Measurements from ENCODE around the gene PDIK1L. TPM values are rescaled to one million over a fixed set of nuclear protein-coding genes. Genes with fewer than 3 reads are reported as not detected.
A peak's percentile ranks its signal among the peaks of the same experiment; 100 is the strongest.

PDIK1L gene
- total and polyA plus RNA-seq, 9 of the 15 experiments (the other 6 are each of a cell fraction or from before 2014, with no cell fraction given), result 12.8 to 30.2 (median 21.5) TPM

DNA sequence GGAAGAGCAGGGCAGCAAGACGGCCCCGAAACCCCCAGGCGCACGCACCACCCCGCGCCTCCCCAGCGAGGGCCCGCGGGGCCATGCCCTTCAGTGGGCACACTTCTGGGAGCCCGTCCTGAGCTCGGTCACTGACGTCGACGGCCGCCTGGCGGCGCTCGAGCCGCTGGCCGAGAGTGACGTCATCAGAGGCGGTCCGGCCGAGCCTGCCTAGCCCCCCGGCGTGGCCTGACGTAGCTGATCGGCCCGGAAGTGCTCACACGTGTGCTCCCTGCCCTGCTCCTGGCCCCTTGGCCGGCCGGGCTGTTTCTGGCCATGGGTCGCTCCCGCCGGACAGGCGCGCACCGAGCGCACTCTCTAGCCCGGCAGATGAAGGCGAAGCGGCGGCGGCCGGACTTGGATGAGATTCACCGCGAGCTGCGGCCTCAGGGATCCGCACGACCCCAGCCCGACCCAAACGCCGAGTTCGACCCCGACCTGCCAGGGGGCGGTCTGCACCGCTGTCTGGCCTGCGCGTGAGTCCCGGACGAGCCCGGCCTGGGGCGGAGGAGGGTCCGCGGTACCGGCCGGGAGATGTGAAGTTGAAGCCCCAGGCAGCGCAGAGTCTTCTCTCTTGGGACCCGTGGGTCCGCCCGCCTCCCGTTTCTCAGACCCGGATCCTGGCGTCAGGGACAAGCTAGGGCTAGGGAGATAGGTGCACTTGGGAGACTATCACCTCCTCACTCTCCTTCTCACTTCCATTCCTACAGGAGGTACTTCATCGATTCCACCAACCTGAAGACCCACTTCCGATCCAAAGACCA, 58.2 kb downstream of the PDIK1L start, which contains the start of gene ZNF593:
TSS of gene ZNF593 (plus strand) at position 240 of the 803 bp plus-strand sequence. CDS start at position 316, 76 bp downstream.
- intact Hi-C loops (cut with micrococcal nuclease), result loop anchor here (2.0 to 10.0 kb wide), 3 partner anchors 31 to 215 kb away; partner anchors contain the start of gene CEP85
- peak; percentile 99 for FAIRE-seq
- CTCF ChIA-PET (ENCODE audit: low intra/inter-chr PET ratio), result interaction anchor here (0.7 to 1.9 kb wide), 5 partner anchors 30 to 152 kb away, joined by 3 to 8 read pairs (median 3); no protein-coding TSS in a partner anchor
- TF ChIP-seq, protein P1, sequence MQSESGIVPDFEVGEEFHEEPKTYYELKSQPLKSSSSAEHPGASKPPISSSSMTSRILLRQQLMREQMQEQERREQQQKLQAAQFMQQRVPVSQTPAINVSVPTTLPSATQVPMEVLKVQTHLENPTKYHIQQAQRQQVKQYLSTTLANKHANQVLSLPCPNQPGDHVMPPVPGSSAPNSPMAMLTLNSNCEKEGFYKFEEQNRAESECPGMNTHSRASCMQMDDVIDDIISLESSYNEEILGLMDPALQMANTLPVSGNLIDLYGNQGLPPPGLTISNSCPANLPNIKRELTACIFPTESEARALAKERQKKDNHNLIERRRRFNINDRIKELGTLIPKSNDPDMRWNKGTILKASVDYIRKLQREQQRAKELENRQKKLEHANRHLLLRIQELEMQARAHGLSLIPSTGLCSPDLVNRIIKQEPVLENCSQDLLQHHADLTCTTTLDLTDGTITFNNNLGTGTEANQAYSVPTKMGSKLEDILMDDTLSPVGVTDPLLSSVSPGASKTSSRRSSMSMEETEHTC (IDR thresholded peaks at IDR 0.05), result no peak; the same call in 1 of the 2 replicates
- TF ChIP-seq, protein P2, sequence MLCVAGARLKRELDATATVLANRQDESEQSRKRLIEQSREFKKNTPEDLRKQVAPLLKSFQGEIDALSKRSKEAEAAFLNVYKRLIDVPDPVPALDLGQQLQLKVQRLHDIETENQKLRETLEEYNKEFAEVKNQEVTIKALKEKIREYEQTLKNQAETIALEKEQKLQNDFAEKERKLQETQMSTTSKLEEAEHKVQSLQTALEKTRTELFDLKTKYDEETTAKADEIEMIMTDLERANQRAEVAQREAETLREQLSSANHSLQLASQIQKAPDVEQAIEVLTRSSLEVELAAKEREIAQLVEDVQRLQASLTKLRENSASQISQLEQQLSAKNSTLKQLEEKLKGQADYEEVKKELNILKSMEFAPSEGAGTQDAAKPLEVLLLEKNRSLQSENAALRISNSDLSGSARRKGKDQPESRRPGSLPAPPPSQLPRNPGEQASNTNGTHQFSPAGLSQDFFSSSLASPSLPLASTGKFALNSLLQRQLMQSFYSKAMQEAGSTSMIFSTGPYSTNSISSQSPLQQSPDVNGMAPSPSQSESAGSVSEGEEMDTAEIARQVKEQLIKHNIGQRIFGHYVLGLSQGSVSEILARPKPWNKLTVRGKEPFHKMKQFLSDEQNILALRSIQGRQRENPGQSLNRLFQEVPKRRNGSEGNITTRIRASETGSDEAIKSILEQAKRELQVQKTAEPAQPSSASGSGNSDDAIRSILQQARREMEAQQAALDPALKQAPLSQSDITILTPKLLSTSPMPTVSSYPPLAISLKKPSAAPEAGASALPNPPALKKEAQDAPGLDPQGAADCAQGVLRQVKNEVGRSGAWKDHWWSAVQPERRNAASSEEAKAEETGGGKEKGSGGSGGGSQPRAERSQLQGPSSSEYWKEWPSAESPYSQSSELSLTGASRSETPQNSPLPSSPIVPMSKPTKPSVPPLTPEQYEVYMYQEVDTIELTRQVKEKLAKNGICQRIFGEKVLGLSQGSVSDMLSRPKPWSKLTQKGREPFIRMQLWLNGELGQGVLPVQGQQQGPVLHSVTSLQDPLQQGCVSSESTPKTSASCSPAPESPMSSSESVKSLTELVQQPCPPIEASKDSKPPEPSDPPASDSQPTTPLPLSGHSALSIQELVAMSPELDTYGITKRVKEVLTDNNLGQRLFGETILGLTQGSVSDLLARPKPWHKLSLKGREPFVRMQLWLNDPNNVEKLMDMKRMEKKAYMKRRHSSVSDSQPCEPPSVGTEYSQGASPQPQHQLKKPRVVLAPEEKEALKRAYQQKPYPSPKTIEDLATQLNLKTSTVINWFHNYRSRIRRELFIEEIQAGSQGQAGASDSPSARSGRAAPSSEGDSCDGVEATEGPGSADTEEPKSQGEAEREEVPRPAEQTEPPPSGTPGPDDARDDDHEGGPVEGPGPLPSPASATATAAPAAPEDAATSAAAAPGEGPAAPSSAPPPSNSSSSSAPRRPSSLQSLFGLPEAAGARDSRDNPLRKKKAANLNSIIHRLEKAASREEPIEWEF (CRISPR knock-in tag; IDR thresholded peaks at IDR 0.05), result 0 out of 2 replicates have a peak, but pooled peaks have one; percentile 37
- TF ChIP-seq CHD2 (IDR thresholded peaks at IDR 0.05; ENCODE audit: low read depth, low read length), result no peak
- TF ChIP-seq SRSF7 (optimal IDR thresholded peaks at IDR 0.05; ENCODE audit: low read depth, low read length), result no peak
- TF ChIP-seq ZNF436 (CRISPR knock-in tag; IDR thresholded peaks at IDR 0.05), result no peak
- peak; percentile 65 for TF ChIP-seq SMAD1 (IDR thresholded peaks at IDR 0.05; ENCODE audit: low read depth, low read length, partially characterized antibody)
- TF ChIP-seq IRF1 (CRISPR knock-in tag; IDR thresholded peaks at IDR 0.05; ENCODE audit: borderline replicate concordance), result 0 out of 2 replicates have a peak, but pooled peaks have one; percentile 40
- TF ChIP-seq ZNF41 (CRISPR knock-in tag; conservative IDR thresholded peaks at IDR 0.05), result no peak; the same call in 1 of the 2 replicates
- TF ChIP-seq HLTF (IDR thresholded peaks at IDR 0.05), result peak; percentile 66
- no peak for TF ChIP-seq SAFB2 (IDR thresholded peaks at IDR 0.05; ENCODE audit: borderline replicate concordance, low read depth, low read length, severe bottlenecking)
- TF ChIP-seq SIRT6 (IDR thresholded peaks at IDR 0.05; ENCODE audit: low read depth, low read length), result no peak

More for the DNA sequence above, 58.2 kb downstream of the PDIK1L start, which contains the start of gene ZNF593:
- Histone ChIP-seq H3K4me1 (replicated peaks in 1 of 2; ENCODE audit: control insufficient read depth in 2 of 2, insufficient read depth in 2 of 2, low read length in 2 of 2) (peaks cover 22 to 37% of the 10 kb centered on the region in 2 experiments), H3K79me2 (ENCODE audit: control insufficient read depth, insufficient read depth, low read length) (peaks cover 21% of the 10 kb centered on the region), H2AFZ (ENCODE audit: low read depth, low read length) (peak within 1 kb of the TSS; percentile 90), H3K9me1 (ENCODE audit: control insufficient read depth, insufficient read depth, low read length) (peaks cover 4% of the 10 kb centered on the region), H3K9ac (ENCODE audit: insufficient read depth in 1 of 2, low read depth in 2 of 2, low read length in 2 of 2) (peak within 1 kb of the TSS; percentile 88 to 98), H3K27ac (ENCODE audit: extremely low read depth, low read depth, low read length) (peak within 1 kb of the TSS; percentile 85), H3K36me3 (ENCODE audit: control insufficient read depth, insufficient read depth, low read length) (peaks cover 17% of the 10 kb centered on the region; the same call in 1 of the 3 replicates), H3K4me3 (peak within 1 kb of the TSS; percentile 89), H3K9me3 (replicated peaks; ENCODE audit: control insufficient read depth, insufficient read depth, low read depth, low read length) (no peaks in the 10 kb centered on the region), H3K4me2 (ENCODE audit: insufficient read depth, low read length) (peak within 1 kb of the TSS; percentile 96), H3K27me3 (ENCODE audit: control insufficient read depth in 2 of 2, insufficient read depth in 2 of 2, low read length in 2 of 2) (no peaks in the 10 kb centered on the region), H4K20me1 (replicated peaks; ENCODE audit: control insufficient read depth, insufficient read depth, low read length) (no peaks in the 10 kb centered on the region)
- BruUV-seq (replicated peaks), result no TSS peak
- in situ Hi-C loops (cut with MboI), result no loop called here
- 1% methylated on average over 63 of the region's 76 CpGs for WGBS (ENCODE audit: insufficient coverage, low coverage, missing lambda C conversion rate)
- DNase-seq (ENCODE audit: extremely low read depth in 1 of 4, low spot score in 3 of 4), result peak; percentile 97 to 99 (median 99)
- peak; percentile 96 for ATAC-seq
- POLR2A ChIA-PET, result interaction anchor here (0.5 to 1.6 kb wide), 21 partner anchors 8 to 379 kb away, joined by 3 to 12 read pairs (median 3); partner anchors contain the start of genes CATSPER4, CEP85, CNKSR1 and FAM110D
